GM12874 (cell line): Measurements from ENCODE around the gene STYXL1.

Experiments used
- CTCF ChIP-seq: IDR thresholded peaks from 2 replicates; pipeline ENCODE4 v1.5.1; 2011; ENCODE audit warnings: low read depth, mild to moderate bottlenecking, control low read depth, low read length, moderate library complexity; ENCODE audit not compliant: insufficient read depth

STYXL1 gene

GRCh38 chr7:76049295-76049694 lies 1.5 kb upstream of the STYXL1 start:
- no peak for TF ChIP-seq CTCF

GRCh38 chr7:76048668-76048988 lies 828 bp upstream of the STYXL1 start:
- TF ChIP-seq CTCF = 0 out of 2 replicates have a peak, but pooled peaks have one; percentile 11

DNA sequence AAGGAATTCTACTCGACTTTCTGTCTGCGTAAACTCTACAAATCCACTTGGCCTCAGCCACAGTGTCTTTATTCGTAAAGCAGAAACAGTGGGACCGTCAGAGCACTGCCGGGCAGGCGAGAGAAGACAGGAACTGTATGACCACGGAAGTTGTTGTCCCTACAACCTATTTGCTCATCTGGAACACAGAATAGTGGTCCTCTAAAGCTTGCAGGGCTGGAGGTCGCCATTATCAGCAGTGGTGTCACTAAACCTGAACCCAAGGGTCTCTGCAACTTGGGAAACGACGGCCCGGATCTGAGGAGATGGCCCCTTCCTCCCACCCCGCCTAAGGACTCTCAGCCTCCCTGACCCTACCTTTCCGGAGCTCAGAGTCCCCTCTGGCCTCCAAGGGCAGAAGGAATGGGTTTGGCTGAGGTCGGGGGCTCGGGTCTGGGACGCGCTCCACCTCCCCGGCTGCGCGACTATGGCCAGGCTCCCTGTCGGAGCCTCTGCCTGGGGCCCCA lies 442 bp downstream of the STYXL1 start:
- no peak for TF ChIP-seq CTCF

DNA sequence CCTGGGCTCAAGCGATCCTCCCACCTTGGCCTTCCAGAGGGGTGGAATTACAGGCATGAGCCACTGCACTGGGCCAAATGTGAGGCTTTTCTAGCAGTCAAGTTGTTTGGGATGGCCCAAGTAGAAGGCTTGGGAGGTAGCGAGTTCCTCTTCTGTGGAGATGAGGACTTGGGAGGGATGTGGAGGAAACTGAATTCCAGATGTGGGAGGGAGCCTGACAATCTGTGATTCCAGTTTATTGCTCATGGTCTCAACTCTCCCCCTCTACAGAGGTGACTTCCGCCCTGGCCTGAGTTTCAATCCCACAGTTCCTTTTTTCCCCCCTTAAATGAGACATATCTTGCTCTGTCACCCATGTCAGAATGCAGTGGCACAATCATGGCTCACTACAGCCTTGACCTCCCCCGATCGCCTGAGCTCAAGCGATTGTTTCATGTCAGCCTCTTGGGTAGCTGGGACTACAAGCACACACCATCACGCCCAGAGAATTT lies 3.4 kb downstream of the STYXL1 start:
- no peak for TF ChIP-seq CTCF

GRCh38 chr7:76040126-76040525 lies 7.7 kb downstream of the STYXL1 start:
- no peak for TF ChIP-seq CTCF

GRCh38 chr7:76037310-76037709 lies 10.5 kb downstream of the STYXL1 start:
- no peak for TF ChIP-seq CTCF

DNA sequence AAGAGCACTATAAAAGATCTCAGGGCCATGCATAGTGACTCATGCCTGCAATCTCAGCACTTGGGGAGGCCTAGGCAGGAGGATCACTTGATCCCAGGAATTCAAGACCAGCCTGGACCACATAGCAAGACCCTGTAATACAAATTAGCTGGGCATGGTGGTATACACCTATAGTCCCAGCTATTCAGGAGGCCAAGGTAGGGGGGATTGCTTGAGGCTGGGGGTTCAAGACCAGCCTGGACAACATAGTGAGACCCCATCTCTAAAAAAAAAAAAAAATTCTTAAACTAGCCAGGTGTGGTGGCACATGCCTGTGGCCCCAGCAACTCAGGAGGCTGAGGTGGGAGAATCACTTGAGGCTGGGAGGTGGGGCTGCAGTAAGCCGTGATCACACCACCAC lies 15.8 kb downstream of the STYXL1 start:
- no peak for TF ChIP-seq CTCF
